Measurements from ENCODE around the gene ANO8. TPM values are rescaled to one million over a fixed set of nuclear protein-coding genes. Genes with fewer than 3 reads are reported as not detected.

ANO8 gene
- total and polyA plus RNA-seq, 12 donors: 4.4 to 78.0 (median 27.9) TPM

GRCh38 chr19:17328517-17329365, 5.9 kb downstream of the ANO8 start:
- Histone ChIP-seq H3K36me3 (replicated peaks in 1 of 2) (no peaks in the 10 kb centered on the region), H3K4me3 (peak overlapping the region in 1 of 4 donors; percentile 38), H3K9me3 (replicated peaks in 1 of 3) (no peaks in the 10 kb centered on the region), H3K4me1 (replicated peaks in 1 of 2) (peaks cover 4 to 25% of the 10 kb centered on the region in 2 donors), H3K27ac (peak overlapping the region; percentile 30 to 79 (median 56)), H3K27me3 (no peaks in the 10 kb centered on the region)
- 28 to 50% (median 39%) methylated on average over 30 to 93 of the region's 94 CpGs for WGBS, 4 donors
- no peak for DNase-seq
- intact Hi-C loops (cut with DNase I): no loop called here
- TF ChIP-seq CTCF (IDR thresholded peaks at IDR 0.05) (no peak), POLR2A (IDR thresholded peaks at IDR 0.05) (no peak)

- Histone ChIP-seq H3K27ac (peak overlapping the region; percentile 30 to 79 (median 56)), H3K36me3 (replicated peaks in 1 of 2) (no peaks in the 10 kb centered on the region)
- WGBS, 4 donors: 17 to 48% (median 24%) methylated on average over 26 to 64 of the region's 64 CpGs
Measured at GRCh38 chr19:17327654-17328516, 6.8 kb downstream of the ANO8 start.

GRCh38 chr19:17327068-17327653, 7.5 kb downstream of the ANO8 start:
- intact Hi-C loops (cut with DNase I): no loop called here
- Histone ChIP-seq H3K27ac (peak overlapping the region in 2 of 5 donors; percentile 78 to 79), H3K9me3 (replicated peaks in 1 of 3) (no peaks in the 10 kb centered on the region), H3K36me3 (replicated peaks in 1 of 2) (no peaks in the 10 kb centered on the region), H3K27me3 (no peaks in the 10 kb centered on the region), H3K4me1 (replicated peaks in 1 of 2) (peaks cover 4 to 29% of the 10 kb centered on the region in 2 donors), H3K4me3 (no peak overlapping the region)
- DNase-seq: no peak
- TF ChIP-seq CTCF (IDR thresholded peaks at IDR 0.05) (no peak), POLR2A (IDR thresholded peaks at IDR 0.05) (no peak)
- WGBS, 4 donors: 82 to 85% (median 83%) methylated on average over 17 to 27 of the region's 27 CpGs

More at GRCh38 chr19:17327654-17328516, 6.8 kb downstream of the ANO8 start:
- H3K9me3 ChIP-seq (replicated peaks in 1 of 3): no peaks in the 10 kb centered on the region
- DNase-seq: peak; percentile 84 to 94 (median 92)
- H3K4me3 ChIP-seq: peak overlapping the region in 1 of 4 donors; percentile 38
- TF ChIP-seq CTCF (IDR thresholded peaks at IDR 0.05) (peak; percentile 23 to 67 (median 58)), POLR2A (IDR thresholded peaks at IDR 0.05) (no peak)
- H3K4me1 ChIP-seq (replicated peaks in 1 of 2): peaks cover 4 to 22% of the 10 kb centered on the region in 2 donors
- no peaks in the 10 kb centered on the region for H3K27me3 ChIP-seq
- intact Hi-C loops (cut with DNase I): no loop called here

GRCh38 chr19:17326595-17326966, 8.1 kb downstream of the ANO8 start:
- H3K36me3 ChIP-seq (replicated peaks in 1 of 2): no peaks in the 10 kb centered on the region
- intact Hi-C loops (cut with DNase I): no loop called here

More at GRCh38 chr19:17326595-17326966, 8.1 kb downstream of the ANO8 start:
- H3K4me3 ChIP-seq: no peak overlapping the region
- H3K27me3 ChIP-seq: no peaks in the 10 kb centered on the region
- WGBS, 4 donors: 76 to 87% (median 82%) methylated on average over 11 of the region's 11 CpGs
- DNase-seq: no peak
- H3K27ac ChIP-seq: peak overlapping the region in 1 of 5 donors; percentile 8
- no peaks in the 10 kb centered on the region for H3K9me3 ChIP-seq (replicated peaks in 1 of 3)
- TF ChIP-seq CTCF (IDR thresholded peaks at IDR 0.05) (no peak), POLR2A (IDR thresholded peaks at IDR 0.05) (no peak)
- H3K4me1 ChIP-seq (replicated peaks in 1 of 2): peaks cover 4 to 30% of the 10 kb centered on the region in 2 donors

All from adrenal gland (tissue), 12 donors.